ENCODE results near the gene OSBPL6. TPM values are rescaled to one million over a fixed set of nuclear protein-coding genes. Genes with fewer than 3 reads are reported as not detected.

The OSBPL6 gene
- total RNA-seq, 4 donors from 2014 or later = 1.8 to 9.9 (median 2.8) TPM

GRCh38 chr2:178225006-178225805, 30.9 kb downstream of the OSBPL6 start:
- no peak overlapping the region for H3K4me3 ChIP-seq
- no peaks in the 10 kb centered on the region for H3K4me1 ChIP-seq
- TF ChIP-seq CTCF (IDR thresholded peaks at IDR 0.05) (no peak), POLR2A (IDR thresholded peaks at IDR 0.05) (no peak)
- intact Hi-C loops (cut with DNase I; ENCODE audit: low total_unique reads) = no loop called here
- H3K9me3 ChIP-seq = no peaks in the 10 kb centered on the region
- H3K27ac ChIP-seq = no peak overlapping the region
- H3K27me3 ChIP-seq = peaks cover 0 to 5% of the 10 kb centered on the region in 2 donors
- no peak for DNase-seq
- H3K36me3 ChIP-seq = no peaks in the 10 kb centered on the region

- Histone ChIP-seq H3K9me3 (no peaks in the 10 kb centered on the region), H3K4me1 (no peaks in the 10 kb centered on the region), H3K27me3 (peaks cover 0 to 5% of the 10 kb centered on the region in 2 donors), H3K4me3 (no peak overlapping the region), H3K36me3 (no peaks in the 10 kb centered on the region), H3K27ac (no peak overlapping the region)
- DNase-seq = no peak
- intact Hi-C loops (cut with DNase I; ENCODE audit: low total_unique reads) = no loop called here
- TF ChIP-seq CTCF (IDR thresholded peaks at IDR 0.05) = no peak
- no peak for TF ChIP-seq POLR2A (IDR thresholded peaks at IDR 0.05)
These were observed 32.9 kb downstream of the OSBPL6 start for GRCh38 chr2:178227187-178227586.

GRCh38 chr2:178229927-178230326, 35.6 kb downstream of the OSBPL6 start:
- Histone ChIP-seq H3K4me3 (no peak overlapping the region), H3K27me3 (no peaks in the 10 kb centered on the region), H3K4me1 (no peaks in the 10 kb centered on the region), H3K27ac (no peak overlapping the region), H3K9me3 (no peaks in the 10 kb centered on the region), H3K36me3 (no peaks in the 10 kb centered on the region)
- DNase-seq = no peak
- intact Hi-C loops (cut with DNase I; ENCODE audit: low total_unique reads) = no loop called here
- TF ChIP-seq CTCF (IDR thresholded peaks at IDR 0.05) (no peak), POLR2A (IDR thresholded peaks at IDR 0.05) (no peak)

GRCh38 chr2:178230396-178230795, 36.1 kb downstream of the OSBPL6 start:
- TF ChIP-seq POLR2A (IDR thresholded peaks at IDR 0.05) (no peak), CTCF (IDR thresholded peaks at IDR 0.05) (no peak)
- no peaks in the 10 kb centered on the region for H3K4me1 ChIP-seq
- H3K36me3 ChIP-seq = no peaks in the 10 kb centered on the region
- no peak overlapping the region for H3K4me3 ChIP-seq
- no peaks in the 10 kb centered on the region for H3K9me3 ChIP-seq
- intact Hi-C loops (cut with DNase I; ENCODE audit: low total_unique reads) = no loop called here
- H3K27me3 ChIP-seq = no peaks in the 10 kb centered on the region
- no peak for DNase-seq
- H3K27ac ChIP-seq = no peak overlapping the region

- intact Hi-C loops (cut with DNase I; ENCODE audit: low total_unique reads) = no loop called here
- Histone ChIP-seq H3K27me3 (no peaks in the 10 kb centered on the region), H3K9me3 (no peaks in the 10 kb centered on the region), H3K27ac (no peak overlapping the region), H3K4me3 (no peak overlapping the region), H3K4me1 (no peaks in the 10 kb centered on the region), H3K36me3 (no peaks in the 10 kb centered on the region)
- DNase-seq = no peak
- TF ChIP-seq POLR2A (IDR thresholded peaks at IDR 0.05) (no peak), CTCF (IDR thresholded peaks at IDR 0.05) (no peak)
These were observed 39.1 kb downstream of the OSBPL6 start for GRCh38 chr2:178233428-178233827.

Measured in uterus (tissue), 4 donors.